HAP-1 (cell line): ENCODE data around the gene FHIP1B.
A peak's percentile ranks its signal among the peaks of the same experiment; 100 is the strongest.

Experiments
- DNase-seq, 2 experiments: peaks; one replicate each; pipeline ENCODE4 v3.0.0-alpha.2; 2016 to 2020; ENCODE audit warnings: low spot score in 2 of 2
- H3K27me3 ChIP-seq: fragments of 250-450 bp; sonication (Bioruptor Pico); 2 replicates; pipeline ENCODE4 v1.5.1; 2020; ENCODE audit warnings: low read depth, mild to moderate bottlenecking, moderate library complexity
- H3K36me3 ChIP-seq: fragments of 250-450 bp; sonication (Bioruptor Pico); replicated peaks from 2 replicates; pipeline ENCODE4 v1.5.1; 2020; ENCODE audit warnings: mild to moderate bottlenecking
- H3K4me1 ChIP-seq: fragments of 250-450 bp; sonication (Bioruptor Pico); 2 replicates; pipeline ENCODE4 v1.5.1; 2020; ENCODE audit warnings: mild to moderate bottlenecking
- H3K4me3 ChIP-seq: fragments of 250-450 bp; sonication (Bioruptor Pico); 2 replicates; pipeline ENCODE4 v1.5.1; 2020; ENCODE audit warnings: mild to moderate bottlenecking, moderate library complexity
- H3K9me3 ChIP-seq: fragments of 250-450 bp; sonication (Bioruptor Pico); 2 replicates; pipeline ENCODE4 v1.5.1; 2020; ENCODE audit warnings: mild to moderate bottlenecking, moderate library complexity
- in situ Hi-C: fragments of 300-500 bp; cut with MboI; formaldehyde crosslinking; loops from 3 replicates; pipeline ENCODE4 v1.14.3; 2020; ENCODE audit warnings: low sequenced_read_pairs, inconsistent platforms, mixed read lengths

FHIP1B gene

GRCh38 chr11:6204706-6205105, 29.7 kb downstream of the FHIP1B start:
- no peak for DNase-seq
- H3K36me3 ChIP-seq, result no peaks in the 10 kb centered on the region
- peaks cover 4% of the 10 kb centered on the region; the same call in 1 of the 2 replicates for H3K4me1 ChIP-seq
- in situ Hi-C loops, result no loop called here
- no peak overlapping the region for H3K4me3 ChIP-seq
- H3K9me3 ChIP-seq, result no peaks in the 10 kb centered on the region
- no peaks in the 10 kb centered on the region for H3K27me3 ChIP-seq

- no peaks in the 10 kb centered on the region for H3K27me3 ChIP-seq
- in situ Hi-C loops, result no loop called here
- DNase-seq, result no peak
- H3K4me1 ChIP-seq, result peaks cover 4% of the 10 kb centered on the region; the same call in 1 of the 2 replicates
- H3K4me3 ChIP-seq, result no peak overlapping the region
- no peaks in the 10 kb centered on the region for H3K36me3 ChIP-seq
- no peaks in the 10 kb centered on the region for H3K9me3 ChIP-seq
Observed at GRCh38 chr11:6203327-6203726, 31.1 kb downstream of the FHIP1B start.

GRCh38 chr11:6202041-6202440, 32.4 kb downstream of the FHIP1B start:
- Histone ChIP-seq H3K4me1 (peaks cover 4% of the 10 kb centered on the region; the same call in 1 of the 2 replicates), H3K27me3 (no peaks in the 10 kb centered on the region), H3K36me3 (no peaks in the 10 kb centered on the region), H3K4me3 (no peak overlapping the region), H3K9me3 (no peaks in the 10 kb centered on the region)
- no peak for DNase-seq
- in situ Hi-C loops, result no loop called here

DNA sequence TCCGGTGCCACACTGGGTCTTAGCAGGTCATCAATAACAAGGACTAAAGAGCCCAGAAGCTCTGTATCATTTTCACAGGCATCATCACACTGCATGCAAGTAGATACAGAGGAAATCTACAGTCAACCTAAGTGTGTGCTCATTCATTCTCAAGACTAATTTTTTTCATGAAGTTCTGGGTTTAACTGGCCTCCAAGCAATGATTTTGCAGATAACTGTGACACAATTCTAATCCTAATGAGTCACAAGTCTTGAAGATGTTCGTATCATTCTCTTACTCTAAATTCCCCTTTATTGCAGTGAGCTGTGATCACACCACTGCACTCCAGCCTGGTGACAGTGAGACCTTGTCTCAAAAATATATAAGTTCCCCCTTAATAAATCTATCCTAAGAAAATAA, 33.0 kb downstream of the FHIP1B start:
- no peak for DNase-seq
- no peaks in the 10 kb centered on the region for H3K27me3 ChIP-seq
- H3K36me3 ChIP-seq, result no peaks in the 10 kb centered on the region
- no peak overlapping the region for H3K4me3 ChIP-seq
- in situ Hi-C loops, result no loop called here
- H3K4me1 ChIP-seq, result peaks cover 4% of the 10 kb centered on the region; the same call in 1 of the 2 replicates
- no peaks in the 10 kb centered on the region for H3K9me3 ChIP-seq

DNA sequence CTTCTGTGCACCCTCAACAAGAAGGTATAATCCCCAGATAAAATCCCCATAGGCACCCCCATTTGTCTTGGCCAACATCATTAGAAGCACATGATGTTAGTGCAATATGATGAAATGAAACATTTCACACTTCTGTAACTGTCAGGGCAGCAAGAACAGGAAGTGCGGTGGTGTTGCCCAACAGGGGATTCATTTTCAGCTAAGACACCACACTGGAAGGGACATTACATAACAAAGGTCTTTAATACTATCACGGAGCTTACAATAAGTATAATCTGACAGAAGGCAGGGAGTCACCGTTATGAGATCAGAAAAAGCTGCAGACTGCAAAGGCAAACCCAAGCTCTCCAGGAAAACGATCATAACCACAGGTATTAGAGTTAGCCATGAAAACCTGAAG, 33.5 kb downstream of the FHIP1B start:
- peak in 1 of 2 experiments; percentile 27 for DNase-seq
- H3K36me3 ChIP-seq, result no peaks in the 10 kb centered on the region
- H3K27me3 ChIP-seq, result no peaks in the 10 kb centered on the region
- no peak overlapping the region for H3K4me3 ChIP-seq
- H3K4me1 ChIP-seq, result peaks cover 4% of the 10 kb centered on the region; the same call in 1 of the 2 replicates
- in situ Hi-C loops, result no loop called here
- H3K9me3 ChIP-seq, result no peaks in the 10 kb centered on the region

DNA sequence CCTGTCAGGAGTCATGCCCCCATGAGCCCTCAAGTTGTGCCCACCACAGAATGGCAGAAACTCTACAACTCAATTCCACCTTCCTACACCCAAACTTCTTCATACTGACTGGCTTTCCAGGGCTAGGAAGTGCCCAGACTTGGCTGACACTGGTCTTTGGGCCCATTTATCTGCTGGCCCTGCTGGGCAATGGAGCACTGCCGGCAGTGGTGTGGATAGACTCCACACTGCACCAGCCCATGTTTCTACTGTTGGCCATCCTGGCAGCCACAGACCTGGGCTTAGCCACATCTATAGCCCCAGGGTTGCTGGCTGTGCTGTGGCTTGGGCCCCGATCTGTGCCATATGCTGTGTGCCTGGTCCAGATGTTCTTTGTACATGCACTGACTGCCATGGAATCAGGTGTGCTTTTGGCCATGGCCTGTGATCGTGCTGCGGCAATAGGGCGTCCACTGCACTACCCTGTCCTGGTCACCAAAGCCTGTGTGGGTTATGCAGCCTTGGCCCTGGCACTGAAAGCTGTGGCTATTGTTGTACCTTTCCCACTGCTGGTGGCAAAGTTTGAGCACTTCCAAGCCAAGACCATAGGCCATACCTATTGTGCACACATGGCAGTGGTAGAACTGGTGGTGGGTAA, 35.1 kb downstream of the FHIP1B start, which contains the start of gene OR52W1:
TSS of gene OR52W1 (plus strand) at position 51 of the 637 bp plus-strand sequence. CDS start at position 51, 0 bp downstream.
- Histone ChIP-seq H3K27me3 (no peaks in the 10 kb centered on the region), H3K4me3 (no peak within 1 kb of the TSS), H3K9me3 (no peaks in the 10 kb centered on the region), H3K4me1 (peaks cover 4% of the 10 kb centered on the region; the same call in 1 of the 2 replicates), H3K36me3 (no peaks in the 10 kb centered on the region)
- in situ Hi-C loops, result no loop called here
- DNase-seq, result no peak

DNA sequence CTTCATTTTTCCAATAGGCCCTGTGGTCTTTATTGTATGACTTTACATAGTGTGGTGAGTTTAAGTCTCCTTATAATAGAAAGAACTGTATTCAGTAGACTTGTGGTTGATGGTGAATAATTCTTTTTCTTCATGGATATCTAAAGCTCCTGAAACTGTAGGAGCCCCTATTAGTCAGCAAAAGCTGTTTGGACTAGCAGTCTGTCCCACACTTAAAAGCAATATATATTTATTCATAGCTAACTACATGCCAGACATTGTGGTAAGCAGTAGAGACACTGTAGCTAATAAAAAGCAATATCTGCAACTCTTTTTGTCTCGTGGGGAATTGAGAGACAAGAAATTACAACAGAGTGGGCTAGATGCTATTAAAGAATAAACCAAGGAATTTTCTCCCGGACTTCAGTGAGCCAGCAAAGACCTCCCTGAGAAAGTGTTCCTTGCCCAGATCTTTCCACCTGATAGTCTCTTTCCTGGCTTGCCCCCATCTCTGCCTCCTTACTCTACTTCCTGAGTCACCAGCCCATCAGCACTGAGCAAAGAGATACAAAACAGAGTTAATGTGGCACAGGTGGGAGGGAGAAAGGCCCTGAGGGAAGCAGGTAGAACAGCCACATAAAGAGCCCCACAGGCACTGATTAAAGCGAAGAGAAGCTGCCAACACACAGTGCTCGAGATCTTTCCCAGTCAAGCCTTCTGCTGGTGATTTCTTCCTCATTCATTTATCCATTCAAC, 36.8 kb downstream of the FHIP1B start:
- Histone ChIP-seq H3K4me1 (peaks cover 4% of the 10 kb centered on the region; the same call in 1 of the 2 replicates), H3K4me3 (no peak overlapping the region), H3K9me3 (no peaks in the 10 kb centered on the region), H3K36me3 (no peaks in the 10 kb centered on the region), H3K27me3 (no peaks in the 10 kb centered on the region)
- DNase-seq, result no peak
- in situ Hi-C loops, result no loop called here

DNA sequence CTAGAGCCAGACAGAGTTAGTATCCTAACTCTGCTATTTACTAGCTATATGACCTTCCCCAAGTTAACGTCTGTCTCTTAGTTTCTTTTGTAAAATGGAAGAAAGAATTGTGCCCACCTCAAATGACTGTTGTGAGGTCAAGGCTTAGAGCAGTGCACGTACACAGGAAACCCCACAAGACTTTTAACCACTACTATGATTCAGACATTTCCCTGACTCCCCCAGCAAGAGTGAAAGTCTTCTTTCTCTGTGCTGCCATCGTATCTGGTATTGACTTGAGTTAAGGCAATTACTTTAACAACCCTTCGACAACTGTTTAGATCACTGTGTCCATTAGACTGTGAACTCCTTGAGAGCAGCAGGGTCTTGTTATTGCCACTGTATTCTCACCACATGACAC, 38.0 kb downstream of the FHIP1B start:
- no peak overlapping the region for H3K4me3 ChIP-seq
- DNase-seq, result no peak
- peaks cover 4% of the 10 kb centered on the region; the same call in 1 of the 2 replicates for H3K4me1 ChIP-seq
- H3K9me3 ChIP-seq, result no peaks in the 10 kb centered on the region
- no peaks in the 10 kb centered on the region for H3K36me3 ChIP-seq
- in situ Hi-C loops, result no loop called here
- H3K27me3 ChIP-seq, result no peaks in the 10 kb centered on the region

GRCh38 chr11:6194065-6194581, 40.3 kb downstream of the FHIP1B start:
- Histone ChIP-seq H3K9me3 (no peaks in the 10 kb centered on the region), H3K4me3 (no peak overlapping the region), H3K4me1 (no peaks in the 10 kb centered on the region), H3K27me3 (no peaks in the 10 kb centered on the region), H3K36me3 (no peaks in the 10 kb centered on the region)
- DNase-seq, result no peak
- in situ Hi-C loops, result no loop called here

GRCh38 chr11:6191742-6192141, 42.7 kb downstream of the FHIP1B start:
- Histone ChIP-seq H3K36me3 (no peaks in the 10 kb centered on the region), H3K9me3 (no peaks in the 10 kb centered on the region), H3K4me1 (no peaks in the 10 kb centered on the region), H3K27me3 (no peaks in the 10 kb centered on the region), H3K4me3 (no peak overlapping the region)
- DNase-seq, result no peak
- in situ Hi-C loops, result no loop called here

DNA sequence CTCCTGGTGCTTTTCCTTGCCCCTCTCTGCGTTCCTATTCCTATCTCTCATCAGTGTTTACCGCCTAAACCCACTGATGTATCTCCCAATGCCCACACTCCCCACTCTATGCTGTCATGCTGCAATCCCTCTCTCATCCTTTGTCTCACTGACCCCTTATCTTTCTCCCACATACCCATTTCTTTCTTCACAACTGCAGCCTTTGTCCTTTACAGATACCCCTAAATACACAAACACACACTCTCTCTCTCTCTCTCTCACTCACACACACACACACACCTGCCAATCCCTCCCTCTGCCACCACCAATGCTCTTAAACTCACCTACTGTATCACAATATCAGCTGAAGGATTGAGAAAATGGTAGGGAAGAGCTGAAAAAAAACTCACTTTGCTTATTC, 59.0 kb downstream of the FHIP1B start:
- H3K36me3 ChIP-seq, result no peaks in the 10 kb centered on the region
- H3K4me3 ChIP-seq, result no peak overlapping the region
- H3K9me3 ChIP-seq, result no peaks in the 10 kb centered on the region
- H3K27me3 ChIP-seq, result 0 out of 2 replicates have a peak, but pooled peaks cover 2% of the 10 kb centered on the region
- in situ Hi-C loops, result no loop called here
- no peak for DNase-seq
- no peaks in the 10 kb centered on the region for H3K4me1 ChIP-seq

DNA sequence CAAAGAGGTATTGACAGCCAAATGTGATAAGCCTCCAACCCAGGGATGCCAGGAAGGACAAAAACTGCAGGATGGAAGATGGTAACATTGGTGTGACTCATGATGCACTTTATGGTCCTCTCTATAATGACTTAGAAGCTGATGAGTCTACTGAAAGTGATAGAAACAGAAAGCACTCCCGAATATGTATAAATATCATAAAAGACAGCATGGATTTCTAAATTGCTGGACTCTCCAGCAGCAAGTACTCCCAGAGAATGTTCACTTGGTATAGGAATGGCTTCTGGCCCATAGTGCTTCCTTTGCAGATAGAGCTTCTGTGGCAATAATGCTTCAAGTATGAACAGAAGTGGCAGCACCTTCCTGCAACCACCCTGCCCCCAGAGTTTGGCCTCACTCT, 64.2 kb downstream of the FHIP1B start, which contains the start of gene OR52B2:
TSS of gene OR52B2 (minus strand) at position 101 of the 400 bp plus-strand sequence. CDS start at position 101, 0 bp downstream.
- no peak for DNase-seq
- Histone ChIP-seq H3K4me1 (no peaks in the 10 kb centered on the region), H3K4me3 (no peak within 1 kb of the TSS), H3K9me3 (no peaks in the 10 kb centered on the region), H3K36me3 (no peaks in the 10 kb centered on the region), H3K27me3 (peaks cover 2% of the 10 kb centered on the region; the same call in 1 of the 2 replicates)
- in situ Hi-C loops, result no loop called here
